ENCODE results near the gene ANLN. TPM values are rescaled to one million over a fixed set of nuclear protein-coding genes. Genes with fewer than 3 reads are reported as not detected.

Gene ANLN
- total and polyA plus RNA-seq, 2 donors (not counting 3 experiments of a cell fraction or from before 2014, with no cell fraction given), result 28.5 to 119 TPM

DNA sequence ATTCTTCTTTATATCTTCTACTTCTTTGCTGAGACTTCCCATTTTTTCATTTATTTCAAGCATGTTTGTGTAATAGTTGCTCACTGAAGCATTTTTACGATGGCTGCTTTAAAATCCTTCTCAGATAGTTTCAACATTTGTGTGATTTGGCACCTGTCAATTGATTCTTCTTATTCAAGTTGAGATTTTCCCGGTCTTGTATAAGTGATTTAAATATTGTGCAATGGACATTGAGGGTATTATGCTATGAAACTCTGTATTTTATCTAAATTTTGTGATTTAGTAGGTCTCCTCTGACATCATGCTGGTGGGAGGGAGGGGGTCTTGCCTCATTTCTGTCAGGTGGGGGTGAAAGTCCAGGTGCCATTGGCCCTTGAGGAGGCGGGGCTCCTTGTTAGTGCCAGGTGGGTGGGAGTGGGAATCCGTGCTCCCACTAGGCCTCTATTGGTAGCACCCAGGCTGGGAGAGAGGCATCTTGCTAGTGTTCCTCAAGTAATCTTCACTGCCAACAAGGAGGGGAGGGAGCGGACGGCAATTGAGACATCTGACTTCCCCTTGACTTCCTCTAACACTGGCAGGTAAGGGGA is 73.0 kb downstream of the ANLN start:
- no peak overlapping the region for H3K4me3 ChIP-seq (replicated peaks in 1 of 3; ENCODE audit: insufficient read depth in 1 of 3, low read depth in 1 of 3, low read length in 3 of 3)
- intact Hi-C loops (cut with micrococcal nuclease), result no loop called here
- H4K20me1 ChIP-seq (replicated peaks; ENCODE audit: control insufficient read depth, extremely low read depth, insufficient read depth, low read length), result no peaks in the 10 kb centered on the region
- FAIRE-seq (no peak), DNase-seq (ENCODE audit: low read depth, low spot score) (no peak)
- POLR2A ChIA-PET, result no interaction called here
- no peaks in the 10 kb centered on the region for H3K4me1 ChIP-seq (ENCODE audit: control insufficient read depth, extremely low read depth, insufficient read depth, low read length)
- CTCF ChIA-PET, result interaction anchor here (1.5 kb wide), 1 partner anchor 9 kb away, joined by 6 read pairs; no protein-coding TSS in a partner anchor
- BruUV-seq (replicated peaks), result no TSS peak
- TF ChIP-seq CTCF (IDR thresholded peaks at IDR 0.05; ENCODE audit: extremely low read depth in 1 of 2, insufficient read depth in 1 of 2, low read depth in 1 of 2, low read length in 2 of 2), result no peak
- TF ChIP-seq MYC (IDR thresholded peaks at IDR 0.05; ENCODE audit: low read depth, low read length), result no peak
- TF ChIP-seq JUN (IDR thresholded peaks at IDR 0.05; ENCODE audit: borderline replicate concordance, insufficient read depth, insufficient read length, low read depth), result no peak
- TF ChIP-seq GATA2 (IDR thresholded peaks at IDR 0.05; ENCODE audit: insufficient read depth, insufficient read length, low read depth, low read length), result no peak
- no peak for TF ChIP-seq EZH2 (IDR thresholded peaks at IDR 0.05; ENCODE audit: borderline replicate concordance, low read depth, low read length, severe bottlenecking)
- no peak for TF ChIP-seq POLR2AphosphoS5 (IDR thresholded peaks at IDR 0.05; ENCODE audit: insufficient read depth, low read depth, low read length)
- TF ChIP-seq FOS (IDR thresholded peaks at IDR 0.05; ENCODE audit: borderline replicate concordance, insufficient read depth, low read length), result no peak
- TF ChIP-seq MAX (IDR thresholded peaks at IDR 0.05; ENCODE audit: insufficient read depth, insufficient read length), result no peak
- peaks cover 7 to 8% of the 10 kb centered on the region in 2 experiments for H3K27me3 ChIP-seq (ENCODE audit: control insufficient read depth in 2 of 2, insufficient read depth in 2 of 2, low read length in 2 of 2)
- H3K9me1 ChIP-seq (replicated peaks; ENCODE audit: control insufficient read depth, extremely low read depth, insufficient read depth, low read length), result no peaks in the 10 kb centered on the region
- H3K9me3 ChIP-seq (replicated peaks; ENCODE audit: control insufficient read depth, insufficient read depth, low read length), result no peaks in the 10 kb centered on the region
- H3K4me2 ChIP-seq (ENCODE audit: insufficient read depth, low read length), result no peak overlapping the region
- dilution Hi-C loops (cut with MboI; ENCODE audit: extremely low pct_ligation_motif_present, low sequenced_read_pairs), result no loop called here
- no peak overlapping the region for H2AFZ ChIP-seq (ENCODE audit: low read depth, low read length)
- no peak overlapping the region for H3K9ac ChIP-seq (replicated peaks; ENCODE audit: extremely low read depth, insufficient read depth, low read length)
- no peaks in the 10 kb centered on the region for H3K79me2 ChIP-seq (ENCODE audit: control insufficient read depth, insufficient read depth, low read length)
- H3K36me3 ChIP-seq (ENCODE audit: control insufficient read depth in 2 of 2, extremely low read depth in 1 of 2, insufficient read depth in 2 of 2, low read length in 2 of 2), result no peaks in the 10 kb centered on the region
- no peak overlapping the region for H3K27ac ChIP-seq (ENCODE audit: insufficient read depth, low read depth, low read length)

Data from endothelial cell of umbilical vein (primary cell).